Suprapubic skin (tissue), 4 donors: Measurements from ENCODE around the gene KNTC1.

Experiments
- EP300 ChIP-seq: sonication (generic); formaldehyde crosslinking; IDR thresholded peaks from one replicate; pipeline ENCODE4 v1.6.1; 2017; ENCODE audit warnings: antibody characterized with exemption
- POLR2A ChIP-seq, 2 donors: fragments of 450-650 bp; IDR thresholded peaks; one replicate each; pipeline ENCODE4 v1.6.1; 2017; ENCODE audit warnings: antibody characterized with exemption in 2 of 2, mild to moderate bottlenecking in 2 of 2, moderate library complexity in 2 of 2
- POLR2AphosphoS5 ChIP-seq, 3 donors: sonication (generic); formaldehyde crosslinking; IDR thresholded peaks; one replicate each; pipeline ENCODE4 v1.6.1; 2017; ENCODE audit warnings: antibody characterized with exemption in 3 of 3
- TF ChIP-seq, protein P1 (sequence below), 2 donors: fragments of 200-600 bp in 1 of 2; fragments of 450-650 bp in 1 of 2; sonication (generic) in 1 of 2; IDR thresholded peaks; one replicate each; pipeline ENCODE4 v1.5.1; 2016 to 2019; ENCODE audit warnings: antibody characterized with exemption in 2 of 2, mild to moderate bottlenecking in 1 of 2, moderate library complexity in 1 of 2

DNA sequence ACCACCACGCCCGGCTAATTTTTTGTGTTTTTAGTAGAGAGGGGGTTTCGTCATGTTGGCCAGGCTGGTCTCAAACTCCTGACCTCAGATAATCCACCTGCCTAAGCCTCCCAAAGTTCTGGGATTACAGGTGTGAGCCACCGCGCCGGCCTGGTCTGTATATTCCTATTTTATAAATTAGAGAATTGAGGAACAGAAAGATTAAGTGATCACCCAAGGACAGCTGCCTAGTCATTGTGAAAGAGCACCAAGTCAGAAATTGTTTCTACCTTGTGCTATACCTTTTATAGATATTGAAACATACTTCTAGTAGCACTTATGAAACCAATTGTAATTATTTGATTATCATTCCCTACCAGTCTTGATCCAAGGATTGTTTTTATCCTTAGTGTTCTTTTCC lies 1.9 kb downstream of the KNTC1 start:
- TF ChIP-seq POLR2A (IDR thresholded peaks at IDR 0.05) (no peak), EP300 (no peak), POLR2AphosphoS5 (IDR thresholded peaks at IDR 0.05) (no peak)
- TF ChIP-seq, protein P1, sequence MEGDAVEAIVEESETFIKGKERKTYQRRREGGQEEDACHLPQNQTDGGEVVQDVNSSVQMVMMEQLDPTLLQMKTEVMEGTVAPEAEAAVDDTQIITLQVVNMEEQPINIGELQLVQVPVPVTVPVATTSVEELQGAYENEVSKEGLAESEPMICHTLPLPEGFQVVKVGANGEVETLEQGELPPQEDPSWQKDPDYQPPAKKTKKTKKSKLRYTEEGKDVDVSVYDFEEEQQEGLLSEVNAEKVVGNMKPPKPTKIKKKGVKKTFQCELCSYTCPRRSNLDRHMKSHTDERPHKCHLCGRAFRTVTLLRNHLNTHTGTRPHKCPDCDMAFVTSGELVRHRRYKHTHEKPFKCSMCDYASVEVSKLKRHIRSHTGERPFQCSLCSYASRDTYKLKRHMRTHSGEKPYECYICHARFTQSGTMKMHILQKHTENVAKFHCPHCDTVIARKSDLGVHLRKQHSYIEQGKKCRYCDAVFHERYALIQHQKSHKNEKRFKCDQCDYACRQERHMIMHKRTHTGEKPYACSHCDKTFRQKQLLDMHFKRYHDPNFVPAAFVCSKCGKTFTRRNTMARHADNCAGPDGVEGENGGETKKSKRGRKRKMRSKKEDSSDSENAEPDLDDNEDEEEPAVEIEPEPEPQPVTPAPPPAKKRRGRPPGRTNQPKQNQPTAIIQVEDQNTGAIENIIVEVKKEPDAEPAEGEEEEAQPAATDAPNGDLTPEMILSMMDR (IDR thresholded peaks at IDR 0.05) = no peak
